GM10248 (cell line): ENCODE measurements around the gene NR3C2.

Source experiments
- CTCF ChIA-PET: fragments of 300-600 bp; sonication (Branson Sonifier 250); formaldehyde crosslinking; extraction: SDS; loops from one replicate; lab custom pipeline; 2021; ENCODE audit warnings: antibody characterized with exemption; lab: Yijun Ruan, JAX
- POLR2A ChIA-PET: fragments of 350-650 bp; sonication (Branson Sonifier 250); formaldehyde crosslinking; extraction: SDS; loops from one replicate; lab custom pipeline; 2020; ENCODE audit warnings: antibody characterized with exemption; lab: Yijun Ruan, JAX
- DNase-seq: peaks from one replicate; pipeline ENCODE4 v3.0.0; 2012; ENCODE audit errors: extremely low spot score
- TF ChIP-seq, protein P1 (sequence below): IDR thresholded peaks from 2 replicates; pipeline ENCODE4 v1.5.1; 2012; ENCODE audit warnings: mild to moderate bottlenecking, low read depth; ENCODE audit errors: extremely low read depth, missing control alignments, control extremely low read depth

NR3C2 gene

GRCh38 chr4:148441986-148442831 lies at the start of gene NR3C2:
TSS of gene NR3C2 (minus strand) at chr4:148442414.
- ChIA-PET CTCF (interaction anchor here (0.8 kb wide), 1 partner anchor 10 kb away, joined by 3 read pairs; no protein-coding TSS in a partner anchor), POLR2A (interaction anchor here (0.6 to 0.9 kb wide), 2 partner anchors 9 to 30 kb away, joined by 3 read pairs; no protein-coding TSS in a partner anchor)
- TF ChIP-seq, protein P1, sequence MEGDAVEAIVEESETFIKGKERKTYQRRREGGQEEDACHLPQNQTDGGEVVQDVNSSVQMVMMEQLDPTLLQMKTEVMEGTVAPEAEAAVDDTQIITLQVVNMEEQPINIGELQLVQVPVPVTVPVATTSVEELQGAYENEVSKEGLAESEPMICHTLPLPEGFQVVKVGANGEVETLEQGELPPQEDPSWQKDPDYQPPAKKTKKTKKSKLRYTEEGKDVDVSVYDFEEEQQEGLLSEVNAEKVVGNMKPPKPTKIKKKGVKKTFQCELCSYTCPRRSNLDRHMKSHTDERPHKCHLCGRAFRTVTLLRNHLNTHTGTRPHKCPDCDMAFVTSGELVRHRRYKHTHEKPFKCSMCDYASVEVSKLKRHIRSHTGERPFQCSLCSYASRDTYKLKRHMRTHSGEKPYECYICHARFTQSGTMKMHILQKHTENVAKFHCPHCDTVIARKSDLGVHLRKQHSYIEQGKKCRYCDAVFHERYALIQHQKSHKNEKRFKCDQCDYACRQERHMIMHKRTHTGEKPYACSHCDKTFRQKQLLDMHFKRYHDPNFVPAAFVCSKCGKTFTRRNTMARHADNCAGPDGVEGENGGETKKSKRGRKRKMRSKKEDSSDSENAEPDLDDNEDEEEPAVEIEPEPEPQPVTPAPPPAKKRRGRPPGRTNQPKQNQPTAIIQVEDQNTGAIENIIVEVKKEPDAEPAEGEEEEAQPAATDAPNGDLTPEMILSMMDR = no peak
- DNase-seq = peak; percentile 99

DNA sequence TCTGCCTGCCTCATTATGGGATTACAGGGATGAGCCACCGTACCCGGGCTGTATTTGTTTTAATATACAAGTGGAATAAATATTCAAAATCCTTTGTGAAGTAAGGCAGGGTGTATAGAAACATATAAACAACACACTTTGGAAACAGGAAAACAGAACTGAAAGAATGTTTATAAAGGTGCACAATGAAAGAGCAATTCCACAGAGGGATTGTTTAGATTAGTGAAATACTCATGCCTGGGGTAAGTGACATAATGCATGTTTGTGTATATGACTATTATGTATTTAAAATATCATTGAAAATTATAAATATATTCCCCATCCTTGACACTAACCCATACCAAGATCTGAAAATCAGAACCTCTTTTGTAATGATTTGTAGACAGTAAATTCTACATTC lies 45.0 kb upstream of the NR3C2 start:
- TF ChIP-seq, protein P1 = no peak
- ChIA-PET POLR2A (no interaction called here), CTCF (no interaction called here)
- no peak for DNase-seq

DNA sequence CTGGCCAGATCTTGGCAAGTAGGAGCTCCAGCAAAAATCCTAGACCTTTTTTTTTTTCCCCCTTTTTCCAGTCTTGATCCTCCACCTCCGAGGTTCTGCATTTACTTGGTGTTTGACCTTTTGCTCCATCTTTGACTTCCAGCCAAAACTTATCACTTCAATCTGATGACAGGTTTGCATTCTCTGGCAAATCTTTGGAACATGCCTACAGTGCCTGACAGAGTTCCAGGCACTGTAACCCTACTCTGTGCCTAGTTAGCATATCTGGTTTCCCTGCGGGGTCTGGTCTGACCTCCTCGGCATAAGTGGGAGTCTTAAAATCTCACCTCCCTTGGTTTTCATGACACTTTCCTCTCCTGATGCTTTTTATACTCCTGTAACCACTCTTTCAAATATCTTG lies 39.4 kb upstream of the NR3C2 start:
- no peak for DNase-seq
- TF ChIP-seq, protein P1 = no peak
- CTCF ChIA-PET = no interaction called here
- POLR2A ChIA-PET = no interaction called here

DNA sequence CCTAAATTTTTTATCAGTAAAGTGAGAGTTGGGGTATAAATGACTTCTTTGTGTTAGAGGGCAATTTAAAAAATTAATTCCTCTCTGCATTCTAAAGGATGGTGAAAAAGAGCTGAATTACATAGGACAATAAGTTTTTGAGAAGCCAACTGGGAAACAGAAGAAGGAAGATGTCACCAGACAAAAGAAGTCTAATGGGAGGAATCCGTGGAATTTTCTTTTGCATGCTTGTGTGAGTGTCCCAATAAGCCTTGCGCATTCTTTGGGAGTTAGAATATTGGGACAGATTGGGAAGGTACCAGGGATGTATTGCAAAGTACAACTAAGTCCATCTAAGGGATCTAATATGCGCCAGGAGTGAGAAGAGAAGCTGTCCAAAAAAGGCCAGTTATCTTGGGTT lies 35.1 kb upstream of the NR3C2 start:
- no peak for DNase-seq
- POLR2A ChIA-PET = no interaction called here
- TF ChIP-seq, protein P1 = no peak
- CTCF ChIA-PET = no interaction called here

DNA sequence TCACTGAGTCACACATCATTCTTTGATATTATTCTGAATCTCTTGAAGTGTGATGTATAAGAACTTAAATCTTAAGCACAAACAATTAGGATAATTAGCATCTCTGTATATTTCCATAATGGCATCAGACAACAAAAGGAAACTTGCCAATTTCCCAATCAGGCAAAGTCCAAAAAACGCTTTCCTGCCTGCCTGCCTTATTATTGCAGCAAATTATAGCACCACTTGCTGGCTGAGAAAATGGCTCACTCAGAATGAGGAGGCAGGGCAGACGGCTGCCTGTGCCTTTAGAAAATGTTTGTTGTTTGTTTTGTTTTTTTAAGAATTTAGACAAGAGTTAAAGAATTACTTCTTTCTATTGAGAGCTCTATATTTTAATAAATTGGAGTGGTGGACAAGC lies 27.7 kb upstream of the NR3C2 start:
- ChIA-PET POLR2A (no interaction called here), CTCF (no interaction called here)
- TF ChIP-seq, protein P1 = no peak
- DNase-seq = no peak

DNA sequence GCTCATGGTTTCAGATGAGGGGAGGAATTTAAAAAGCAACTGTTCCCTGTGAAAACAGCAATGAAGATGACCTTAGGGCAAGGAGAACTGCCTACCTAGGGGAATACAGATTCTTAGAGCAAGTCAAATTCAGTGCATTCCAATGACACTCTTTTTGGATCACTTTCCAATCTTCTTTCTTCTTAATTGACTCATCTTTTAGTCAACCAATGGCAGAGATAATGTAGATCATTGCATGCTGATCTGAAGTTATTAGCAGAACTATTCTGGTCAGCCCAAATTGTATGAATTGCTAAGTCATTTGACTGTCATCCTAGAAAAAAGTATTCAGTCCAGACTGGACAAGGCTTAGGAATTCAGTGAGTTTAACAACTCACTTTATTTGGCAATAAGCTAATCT lies 12.6 kb upstream of the NR3C2 start:
- no peak for DNase-seq
- TF ChIP-seq, protein P1 = no peak
- ChIA-PET CTCF (no interaction called here), POLR2A (no interaction called here)

- POLR2A ChIA-PET = no interaction called here
- TF ChIP-seq, protein P1 = no peak
- no peak for DNase-seq
- CTCF ChIA-PET = no interaction called here
These were observed 11.6 kb upstream of the NR3C2 start for GRCh38 chr4:148453833-148454232.
